CD4-positive, alpha-beta T cell treated with Interleukin-15 for 1 hour (primary cell): ENCODE data around the gene PHYHIPL.
"Not testable (repeated sequence)": the region's sequence is repeated elsewhere in the genome, so short reads cannot be mapped to it uniquely, and the experiment has no call there.

Experiments used
- DNase-seq: peaks from one replicate; pipeline ENCODE4 v3.0.0-alpha.2; 2020

The PHYHIPL gene

DNA sequence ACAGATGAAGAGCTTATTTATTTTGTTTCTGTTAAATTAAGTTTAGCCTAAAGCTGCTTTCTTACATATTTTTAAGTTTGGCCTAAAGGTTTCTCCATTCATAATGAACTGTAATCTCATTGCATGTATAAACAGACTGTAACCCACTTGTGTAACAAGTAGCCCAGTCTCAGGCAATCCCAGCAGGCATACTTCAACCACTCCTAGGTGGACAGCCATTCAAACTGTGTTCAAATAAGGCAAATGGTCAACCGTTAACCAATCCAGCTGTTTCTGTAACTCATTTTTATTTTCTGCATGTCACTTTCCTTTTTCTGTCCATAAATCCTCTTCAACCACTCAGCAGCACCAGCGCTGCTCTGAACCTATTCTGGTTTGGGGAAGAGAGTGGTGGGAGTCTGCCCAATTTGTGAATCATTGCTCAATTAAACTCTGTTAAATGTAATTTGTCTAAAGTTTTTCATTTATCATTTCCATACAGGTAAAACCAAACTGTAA, 35.9 kb downstream of the PHYHIPL start:
- DNase-seq, result no peak

DNA sequence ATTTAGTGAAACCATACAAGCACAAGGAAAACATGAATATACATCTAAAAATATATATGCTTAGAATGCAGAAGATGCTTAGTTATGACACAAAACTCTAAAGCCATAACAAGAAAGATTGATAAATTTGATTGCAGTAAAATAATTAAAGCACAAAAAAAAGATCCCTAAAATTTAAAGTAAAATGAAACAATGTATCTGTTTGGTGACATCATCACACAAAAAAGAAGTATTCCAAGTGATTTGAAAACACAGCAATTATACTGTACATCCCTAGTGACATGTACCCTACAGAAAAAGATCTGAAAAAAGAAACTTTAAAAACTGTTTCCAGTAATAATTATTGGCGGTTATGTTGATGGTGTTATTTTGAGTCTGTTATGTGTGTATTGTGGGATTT, 37.7 kb downstream of the PHYHIPL start:
- DNase-seq, result no peak

DNA sequence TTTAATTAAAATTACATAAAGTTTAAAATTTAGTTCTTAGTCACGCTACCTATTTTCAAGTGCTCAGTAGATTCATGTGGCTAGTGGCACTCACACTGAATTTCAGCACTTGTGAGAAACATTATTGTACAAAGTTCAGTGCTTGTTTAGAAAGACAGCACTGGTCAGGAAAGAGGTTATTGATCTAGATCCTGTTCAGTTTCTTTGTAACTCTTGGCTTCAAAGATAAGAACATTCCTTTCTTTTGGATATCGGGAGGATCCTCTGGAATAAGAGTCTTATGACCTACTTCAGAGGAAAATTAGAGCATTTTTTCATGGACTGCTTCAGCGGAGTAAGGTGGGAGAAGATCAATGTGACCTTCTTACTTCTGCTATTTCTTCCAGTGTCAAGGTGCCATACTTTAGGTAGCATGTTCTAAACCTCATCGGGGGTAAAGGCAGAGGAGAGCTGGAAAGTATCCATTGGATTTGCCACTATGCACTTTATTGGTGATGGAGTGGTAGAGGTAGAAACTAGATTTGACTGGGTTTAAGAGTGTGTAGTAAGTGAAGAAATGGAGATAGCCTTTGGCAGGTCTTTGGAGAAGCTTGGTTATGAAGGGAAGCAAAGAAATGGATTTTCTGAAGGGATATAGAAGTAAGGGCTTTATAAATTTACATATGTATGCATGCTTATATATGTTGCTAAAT, 39.9 kb downstream of the PHYHIPL start:
- no peak for DNase-seq

DNA sequence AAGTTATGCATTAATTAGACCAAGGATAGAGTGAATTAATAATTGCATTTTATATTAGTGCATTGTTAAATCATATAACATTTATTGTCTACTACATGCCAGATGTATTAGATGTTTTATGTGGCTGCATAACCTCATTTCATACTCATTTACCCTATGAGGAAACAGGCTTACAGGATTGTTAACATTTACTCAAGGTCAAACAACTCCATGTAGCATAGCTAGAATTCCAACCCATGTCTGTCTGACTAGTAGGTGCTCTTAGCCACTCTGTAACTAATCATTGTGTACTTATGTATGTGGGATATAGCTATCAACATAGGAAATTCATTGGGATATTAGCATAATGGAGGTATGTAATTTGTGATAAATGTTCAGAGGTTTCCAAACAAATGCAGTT, 46.3 kb downstream of the PHYHIPL start:
- DNase-seq, result no peak

DNA sequence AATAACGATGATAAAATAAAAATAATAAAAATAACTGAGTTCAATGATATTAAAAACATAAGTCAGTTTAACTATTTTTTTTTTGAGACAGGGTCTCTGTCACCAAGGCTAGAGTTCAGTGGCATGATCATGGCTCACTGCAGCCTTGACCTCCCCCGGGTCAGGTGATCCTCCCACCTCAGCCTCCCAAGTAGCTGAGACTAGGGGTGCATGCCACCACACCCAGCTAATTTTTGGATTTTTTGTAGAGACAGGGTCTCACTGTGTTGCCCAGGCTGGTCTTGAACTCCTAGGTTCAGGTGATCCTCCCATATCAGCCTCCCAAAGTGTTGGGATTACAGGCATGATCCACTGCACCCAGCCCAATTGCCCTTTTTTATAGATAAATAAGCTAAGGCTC, 47.2 kb downstream of the PHYHIPL start:
- DNase-seq, result not testable (repeated sequence)

DNA sequence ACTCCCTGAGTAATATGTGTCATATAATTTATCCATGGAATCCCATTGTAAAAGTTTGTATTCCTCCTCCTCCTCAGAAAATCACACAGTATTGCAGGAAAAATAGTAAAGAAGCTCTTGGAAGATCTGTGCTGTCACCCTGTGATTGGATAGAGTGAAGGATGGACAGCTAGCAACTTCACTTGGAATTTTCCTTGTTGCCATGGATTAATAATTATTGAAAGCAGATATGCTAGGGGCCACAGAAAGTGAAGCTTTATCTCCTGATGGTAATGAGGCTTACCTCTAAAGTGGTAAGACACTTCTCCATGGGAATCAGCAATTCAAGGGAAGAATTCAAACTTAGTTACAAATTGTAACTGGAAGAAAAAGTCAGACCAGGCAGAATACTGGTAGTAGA, 48.8 kb downstream of the PHYHIPL start:
- no peak for DNase-seq

DNA sequence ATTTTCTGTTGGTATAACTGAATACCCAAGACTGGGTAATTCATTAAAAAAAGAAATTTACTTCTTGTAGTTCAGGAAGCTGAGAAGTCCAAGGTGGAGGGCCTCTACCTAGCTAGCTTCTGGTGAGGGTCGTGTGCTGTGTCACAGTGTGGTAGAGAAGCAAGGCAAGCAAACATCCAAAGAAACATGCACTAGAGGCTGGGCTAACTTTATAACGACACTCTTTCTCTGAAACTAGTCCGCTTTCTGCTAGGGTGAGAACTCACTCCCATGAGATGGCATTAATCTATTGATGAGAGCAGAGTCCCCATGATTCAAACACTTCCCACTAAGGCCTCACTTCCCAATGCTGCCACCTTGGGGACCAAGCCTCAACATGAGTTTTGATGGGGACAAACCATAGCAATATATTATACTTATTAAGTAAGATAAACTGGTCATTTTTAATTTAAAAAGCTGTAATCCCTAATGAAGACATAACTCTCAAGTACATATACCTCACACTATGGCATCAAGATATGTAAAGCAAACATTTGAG, 50.8 kb downstream of the PHYHIPL start:
- no peak for DNase-seq

DNA sequence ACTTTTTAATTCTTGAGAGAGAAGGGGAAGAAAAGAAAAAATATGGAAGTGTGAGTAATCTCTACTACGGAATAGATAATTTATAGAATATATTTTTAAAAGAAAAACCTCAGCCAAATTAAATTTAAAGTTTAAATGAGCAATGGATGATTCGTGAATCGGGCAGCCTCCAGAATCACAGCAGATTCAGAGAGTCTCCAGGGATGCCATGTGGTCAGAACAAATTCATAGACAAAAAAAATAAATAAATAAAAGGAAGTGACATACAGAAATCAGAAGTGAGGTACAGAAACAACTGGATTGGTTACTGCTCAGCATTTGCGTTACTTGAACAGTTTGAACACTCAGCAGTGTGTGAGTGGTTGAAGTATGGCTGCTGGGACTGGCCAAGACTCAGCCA, 53.0 kb downstream of the PHYHIPL start:
- DNase-seq, result no peak

DNA sequence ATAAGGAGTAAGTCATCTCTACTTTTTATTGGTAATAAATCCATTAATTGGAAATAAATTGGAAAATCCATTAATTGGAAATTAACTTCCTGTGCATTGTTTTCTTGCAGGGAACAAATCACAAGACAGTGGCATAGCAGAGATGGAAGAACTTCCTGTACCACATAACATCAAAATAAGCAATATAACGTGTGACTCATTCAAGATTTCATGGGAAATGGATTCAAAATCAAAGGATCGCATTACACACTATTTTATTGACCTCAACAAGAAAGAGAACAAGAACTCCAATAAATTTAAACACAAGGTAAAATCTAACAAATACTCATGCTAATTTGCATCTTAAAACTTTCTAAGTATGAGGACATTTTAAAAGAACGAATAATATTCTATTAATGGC, 57.8 kb downstream of the PHYHIPL start:
- DNase-seq, result no peak

DNA sequence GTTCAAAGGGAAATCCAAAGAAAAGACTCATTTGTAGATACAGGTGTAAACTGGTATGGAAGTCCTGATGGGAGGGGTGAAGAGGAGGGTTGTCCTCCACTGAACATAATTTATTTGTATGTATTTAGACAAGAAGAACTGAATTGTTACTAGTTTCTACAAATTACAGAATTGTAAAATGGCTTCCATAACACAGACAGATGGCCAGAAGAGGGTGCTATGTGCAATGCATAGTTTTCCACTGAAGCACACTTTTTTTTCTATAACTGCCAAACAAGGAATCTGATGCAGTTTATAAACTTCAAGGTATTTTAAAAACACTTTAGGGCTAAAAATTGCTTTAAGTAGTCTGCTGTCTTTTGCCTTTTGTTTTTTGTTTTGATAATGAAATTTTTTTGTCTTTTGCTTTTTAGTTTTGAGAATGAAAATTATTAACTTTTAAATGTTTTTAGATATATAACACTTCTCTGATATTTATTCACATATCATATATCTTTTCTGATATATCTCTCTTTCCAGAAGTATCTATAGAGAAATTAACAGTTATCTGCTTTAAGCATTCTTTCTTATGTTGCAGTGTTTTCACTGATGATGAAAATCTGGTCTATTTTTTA, 58.5 kb downstream of the PHYHIPL start:
- DNase-seq, result no peak

DNA sequence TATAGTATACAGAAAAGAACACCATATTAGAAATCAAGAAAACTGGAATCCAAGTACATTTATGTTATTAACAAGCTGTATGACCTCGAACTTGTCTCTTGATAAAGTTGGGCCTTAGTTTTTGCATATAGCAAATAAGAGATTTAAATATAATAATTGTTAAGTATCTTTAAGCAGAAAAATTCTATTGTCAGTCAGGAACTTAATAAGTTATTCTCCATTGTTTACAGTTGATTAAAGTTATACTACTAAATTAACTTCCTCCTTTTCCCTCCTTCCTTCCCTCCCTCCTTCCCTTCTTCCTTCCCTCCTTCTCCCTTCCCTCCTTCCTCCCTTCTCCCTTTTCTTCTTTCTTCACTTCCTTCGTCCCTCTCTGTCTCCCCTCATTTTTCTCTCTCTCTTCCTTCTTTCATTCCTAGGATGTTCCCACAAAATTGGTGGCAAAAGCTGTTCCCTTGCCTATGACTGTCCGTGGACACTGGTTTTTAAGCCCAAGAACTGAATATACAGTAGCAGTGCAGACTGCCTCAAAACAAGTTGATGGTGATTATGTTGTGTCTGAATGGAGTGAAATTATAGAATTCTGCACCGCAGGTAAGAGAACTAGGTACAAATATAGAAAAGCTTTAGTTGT, 59.7 kb downstream of the PHYHIPL start:
- DNase-seq, result no peak

DNA sequence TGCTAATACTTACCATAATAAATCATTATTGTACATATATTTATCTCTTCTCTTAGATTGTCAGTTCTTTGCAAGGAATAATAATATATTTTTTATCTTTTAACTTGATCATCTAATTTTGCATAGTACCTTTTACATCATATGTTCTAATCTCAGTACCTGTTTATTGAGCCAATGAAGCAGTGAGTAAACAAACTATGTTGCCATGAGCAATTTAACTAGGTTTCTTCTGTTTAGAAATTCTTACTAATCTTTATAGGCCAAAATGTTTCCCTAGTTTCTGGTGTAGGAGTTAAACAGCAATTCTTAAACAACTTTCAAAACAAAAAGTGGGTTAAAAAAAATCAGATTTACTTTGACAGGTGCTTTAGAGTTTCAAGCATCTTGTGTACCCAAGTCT, 61.3 kb downstream of the PHYHIPL start:
- DNase-seq, result no peak

DNA sequence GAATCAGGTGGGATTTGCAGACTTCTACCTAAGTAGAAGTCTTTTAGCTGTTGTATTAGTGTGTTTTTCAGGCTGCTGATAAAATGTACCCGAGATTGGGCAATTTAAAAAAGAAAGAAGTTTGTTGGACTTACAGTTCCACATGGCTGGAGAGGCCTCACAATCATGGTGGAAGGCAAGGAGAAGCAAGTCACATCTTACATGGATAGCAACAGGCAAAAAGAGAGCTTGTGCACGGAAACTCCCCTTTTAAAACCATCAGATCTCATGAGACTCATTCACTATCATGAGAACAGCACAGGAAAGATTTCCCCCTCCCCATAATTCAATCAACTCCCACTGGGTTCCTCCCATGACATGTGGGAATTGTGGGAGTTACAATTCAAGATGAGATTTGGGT, 62.7 kb downstream of the PHYHIPL start:
- DNase-seq, result not testable (repeated sequence)

DNA sequence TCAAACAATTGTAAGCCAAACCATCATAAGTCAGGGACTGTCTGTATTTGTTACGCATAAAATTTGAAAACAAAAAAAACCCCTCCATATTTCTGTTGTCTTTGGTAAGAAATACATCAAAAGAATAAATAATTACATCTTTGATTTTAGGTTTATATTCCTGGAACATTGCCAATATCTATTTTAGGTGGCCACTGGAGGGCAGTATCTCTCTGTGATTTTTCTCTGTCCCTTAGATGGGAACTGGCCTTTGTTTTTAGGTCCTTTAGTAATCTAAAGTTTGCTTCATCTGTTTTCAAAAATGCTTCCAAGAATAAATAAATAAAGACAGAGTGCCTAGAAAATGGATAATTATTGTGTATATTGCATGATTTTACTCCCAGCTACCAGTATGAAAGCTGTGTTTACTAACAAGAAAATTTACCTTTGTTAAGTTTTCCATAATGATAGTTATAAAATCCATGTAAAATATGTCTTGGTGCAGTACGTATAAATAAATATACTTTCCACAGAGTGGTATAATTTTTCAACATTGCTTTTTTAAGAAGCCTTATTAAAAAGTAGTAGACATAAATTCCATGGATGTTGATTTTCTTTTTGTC, 64.2 kb downstream of the PHYHIPL start:
- DNase-seq, result no peak

DNA sequence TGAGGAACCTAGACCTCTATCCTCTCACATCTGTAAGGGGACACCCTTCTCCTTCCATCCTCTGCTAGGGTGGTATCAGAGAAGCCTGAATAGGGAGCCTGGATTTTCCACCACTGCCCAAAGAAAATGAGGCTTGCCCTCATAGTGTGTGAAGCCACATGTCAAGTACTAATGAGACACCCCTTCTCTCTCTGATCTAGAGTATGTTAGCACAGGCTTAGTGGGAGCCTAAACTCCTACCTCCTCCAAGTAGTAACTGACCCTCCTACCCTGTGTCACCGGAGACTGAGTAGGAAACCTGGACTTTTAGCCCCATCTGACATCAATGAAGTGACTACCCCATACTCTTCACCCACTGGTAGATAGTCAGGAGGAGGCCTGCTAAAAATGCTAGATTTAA, 65.6 kb downstream of the PHYHIPL start:
- no peak for DNase-seq

DNA sequence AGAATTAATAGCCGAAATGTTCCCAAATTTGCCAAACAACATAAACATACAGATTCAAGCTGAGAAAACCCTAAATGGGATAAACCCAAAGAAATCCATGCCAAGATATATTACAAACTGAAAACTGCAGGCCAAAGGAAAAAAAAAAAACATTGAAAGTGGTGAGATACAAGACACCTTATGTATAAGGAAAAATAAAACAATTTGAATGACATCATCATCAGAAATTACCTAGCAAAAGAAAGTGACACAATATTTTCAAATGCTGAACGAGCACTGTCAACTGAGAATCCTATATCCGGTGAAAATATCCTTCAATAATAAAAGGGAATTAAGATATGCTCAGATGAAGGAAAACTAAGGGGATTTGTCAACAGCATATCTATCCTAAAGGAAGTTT, 66.5 kb downstream of the PHYHIPL start:
- no peak for DNase-seq

DNA sequence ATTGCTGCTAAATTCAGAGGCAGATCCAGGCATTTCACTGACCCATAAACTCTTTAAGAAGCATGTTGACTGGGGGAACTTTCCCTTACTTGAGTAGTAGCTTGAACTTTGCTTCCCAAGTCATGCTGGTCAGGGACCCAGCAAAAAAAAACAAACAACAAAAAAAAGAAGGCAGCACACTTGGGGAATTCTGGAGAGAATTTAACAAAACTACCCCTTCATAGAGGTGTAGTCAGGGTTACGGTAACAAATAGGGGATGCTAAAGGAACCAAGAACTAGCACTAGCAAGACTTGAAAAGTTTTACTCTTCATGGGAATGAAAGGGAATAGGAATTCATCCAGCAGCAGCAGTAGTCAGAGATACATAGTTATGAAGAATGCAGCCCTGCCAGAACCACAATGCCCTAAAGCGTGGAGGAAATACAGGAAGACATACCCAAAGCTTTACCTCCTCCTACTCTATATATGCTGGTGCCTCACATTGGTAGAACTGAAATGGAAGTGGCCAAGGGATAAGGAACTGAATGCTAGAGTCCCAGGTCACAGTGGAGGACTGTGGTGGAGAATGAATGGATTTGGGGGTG, 67.3 kb downstream of the PHYHIPL start:
- no peak for DNase-seq

DNA sequence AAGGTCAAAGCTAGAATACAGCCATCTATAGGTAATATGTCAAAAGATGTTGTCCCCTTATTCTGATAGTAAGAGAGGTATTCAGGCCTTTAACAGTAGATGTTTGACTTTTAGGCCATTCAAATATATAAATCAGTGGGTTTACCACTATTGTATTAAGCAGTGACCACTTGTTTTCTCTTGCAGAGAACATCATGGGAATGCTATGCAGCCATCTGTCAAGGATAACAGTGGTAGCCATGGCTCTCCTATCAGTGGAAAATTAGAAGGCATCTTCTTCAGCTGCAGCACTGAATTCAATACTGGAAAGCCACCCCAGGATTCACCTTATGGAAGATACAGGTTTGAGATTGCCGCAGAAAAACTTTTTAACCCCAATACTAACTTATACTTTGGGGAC, 68.4 kb downstream of the PHYHIPL start:
- no peak for DNase-seq

DNA sequence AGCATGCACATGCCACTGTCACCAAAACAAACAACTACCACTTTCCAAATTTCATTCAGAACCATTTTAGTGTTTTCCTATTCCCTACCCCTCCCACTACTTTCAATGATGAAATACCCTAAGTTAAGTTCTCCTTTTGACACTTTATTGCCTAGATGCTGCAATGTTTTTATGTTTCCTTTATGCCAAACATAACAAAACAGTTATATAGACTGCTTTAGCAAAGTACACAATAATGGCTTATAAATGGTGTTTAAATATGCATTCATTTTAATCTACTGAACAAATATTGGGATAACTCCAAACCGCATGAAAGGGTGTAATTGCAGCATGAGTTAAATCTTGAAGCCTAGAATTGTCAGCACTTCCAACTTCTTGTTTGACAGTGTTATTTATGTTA, 69.2 kb downstream of the PHYHIPL start:
- DNase-seq, result no peak

DNA sequence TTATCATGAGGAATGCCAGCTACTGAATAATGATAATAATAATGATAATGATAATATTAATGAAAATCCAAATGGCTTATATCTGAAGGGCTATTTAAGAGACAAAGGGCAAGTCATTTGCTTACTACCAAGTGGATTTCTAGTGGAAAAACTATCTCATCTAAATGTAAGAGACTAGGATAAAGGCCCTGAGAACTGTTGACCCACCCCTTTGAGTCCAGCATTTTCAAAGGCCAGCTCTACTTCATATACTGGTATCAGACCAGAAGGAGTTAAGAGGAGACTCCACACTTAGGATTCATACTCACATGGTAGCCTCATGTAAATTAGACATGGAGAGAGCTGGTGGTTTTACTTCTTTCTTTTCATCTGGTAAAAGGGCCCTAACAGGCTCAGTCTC, 76.0 kb downstream of the PHYHIPL start:
- DNase-seq, result no peak

DNA sequence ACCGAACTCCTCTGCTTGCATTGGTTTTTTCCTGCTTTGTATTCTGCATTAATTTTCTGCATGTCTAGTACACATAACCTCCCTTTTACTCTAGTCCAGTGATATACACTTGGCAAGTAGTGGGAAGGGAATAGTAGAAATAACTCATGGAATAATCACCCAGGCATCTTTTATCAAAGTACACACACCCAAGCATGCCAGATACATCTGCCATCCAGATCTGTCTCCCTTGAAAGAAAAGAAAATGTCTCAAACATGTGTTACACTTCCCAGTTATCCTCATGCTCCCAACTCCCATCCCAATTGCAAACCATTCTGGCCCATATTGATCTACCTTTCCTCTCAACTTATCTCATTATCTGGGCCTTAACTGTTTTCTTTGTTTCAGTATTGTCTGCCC, 79.0 kb downstream of the PHYHIPL start:
- DNase-seq, result no peak

DNA sequence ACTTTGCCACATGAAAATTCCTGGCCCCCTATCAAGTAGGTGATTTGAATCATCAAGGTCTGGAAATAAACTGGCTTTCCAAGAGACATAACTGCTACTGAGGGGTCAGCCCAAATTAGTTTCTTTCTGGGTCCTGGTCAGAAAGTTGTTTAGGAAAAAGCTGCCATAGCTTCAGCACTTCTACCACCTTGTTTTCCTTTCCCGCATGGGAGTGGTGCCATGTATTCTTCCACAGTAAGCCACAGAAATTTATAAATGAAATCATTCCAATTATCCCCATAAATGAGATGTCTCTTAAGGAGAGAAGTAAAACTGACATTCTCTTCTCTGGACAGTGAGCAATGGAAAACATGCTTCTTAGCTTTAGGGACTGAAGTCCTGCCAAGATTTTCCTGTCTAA, 80.8 kb downstream of the PHYHIPL start:
- DNase-seq, result no peak

DNA sequence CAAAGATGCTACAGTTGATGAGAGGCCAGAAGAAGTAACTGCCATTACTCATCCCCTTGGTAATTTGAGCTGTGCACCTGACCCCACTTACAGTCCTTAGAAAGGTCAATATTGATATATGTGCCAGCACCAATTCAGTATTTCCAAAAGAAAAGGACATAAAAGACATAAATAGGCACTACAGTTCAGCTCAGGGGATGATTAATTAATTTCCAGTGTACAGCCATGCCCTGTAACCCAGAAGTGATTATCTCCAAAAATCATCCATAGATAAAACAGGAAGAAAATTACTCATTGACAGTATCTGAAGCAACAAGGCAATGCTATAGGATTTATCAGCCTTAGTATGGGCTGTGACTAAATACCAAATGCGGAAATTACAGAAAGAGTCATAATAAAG, 82.4 kb downstream of the PHYHIPL start:
- no peak for DNase-seq
